Brain microvascular endothelial cell (primary cell): ENCODE data around the gene DENND5B.

Experiments used
- DNase-seq: peaks from one replicate; pipeline ENCODE4 v3.0.0-alpha.2; 2020
- H3K27ac ChIP-seq: fragments of 250-450 bp; sonication (Bioruptor Pico); 2 replicates; pipeline ENCODE4 v1.5.1; 2020; ENCODE audit warnings: mild to moderate bottlenecking, moderate library complexity
- H3K27me3 ChIP-seq: fragments of 250-450 bp; sonication (Bioruptor Pico); replicated peaks from 2 replicates; pipeline ENCODE4 v1.5.1; 2020; ENCODE audit warnings: mild to moderate bottlenecking
- H3K36me3 ChIP-seq: fragments of 250-450 bp; sonication (Bioruptor Pico); replicated peaks from 2 replicates; pipeline ENCODE4 v1.5.1; 2020; ENCODE audit warnings: mild to moderate bottlenecking
- H3K4me3 ChIP-seq: 2 replicates; pipeline ENCODE4 v1.5.1; 2011; ENCODE audit warnings: low read depth, mild to moderate bottlenecking, control low read depth, low read length, moderate library complexity
- CTCF ChIP-seq: IDR thresholded peaks from 2 replicates; pipeline ENCODE4 v1.5.1; 2011; ENCODE audit warnings: low read depth, mild to moderate bottlenecking, moderate library complexity, low read length, control low read depth, inconsistent platforms; ENCODE audit errors: missing control alignments
- in situ Hi-C: cut with HindIII; loops from 2 replicates; pipeline ENCODE4 v1.10.0; 2017; ENCODE audit warnings: low sequenced_read_pairs, low pct_ligation_motif_present

DENND5B gene

GRCh38 chr12:31431721-31432240, 159.2 kb downstream of the DENND5B start:
- no peaks in the 10 kb centered on the region for H3K27me3 ChIP-seq
- H3K36me3 ChIP-seq, result no peaks in the 10 kb centered on the region
- in situ Hi-C loops, result no loop called here

GRCh38 chr12:31423405-31423804, 167.5 kb downstream of the DENND5B start:
- Histone ChIP-seq H3K36me3 (no peaks in the 10 kb centered on the region), H3K27me3 (no peaks in the 10 kb centered on the region), H3K4me3 (no peak overlapping the region), H3K27ac (no peak overlapping the region)
- DNase-seq, result no peak
- in situ Hi-C loops, result no loop called here
- no peak for TF ChIP-seq CTCF

More at GRCh38 chr12:31431721-31432240, 159.2 kb downstream of the DENND5B start:
- peak; percentile 8 for DNase-seq
- H3K27ac ChIP-seq, result no peak overlapping the region
- no peak overlapping the region for H3K4me3 ChIP-seq
- TF ChIP-seq CTCF, result no peak

GRCh38 chr12:31412292-31412801, 178.6 kb downstream of the DENND5B start:
- Histone ChIP-seq H3K27ac (no peak overlapping the region), H3K27me3 (no peaks in the 10 kb centered on the region), H3K36me3 (peaks cover 2% of the 10 kb centered on the region), H3K4me3 (no peak overlapping the region)
- in situ Hi-C loops, result no loop called here
- no peak for TF ChIP-seq CTCF
- no peak for DNase-seq

- DNase-seq, result no peak
- in situ Hi-C loops, result no loop called here
- TF ChIP-seq CTCF, result no peak
- Histone ChIP-seq H3K4me3 (no peak overlapping the region), H3K27me3 (no peaks in the 10 kb centered on the region), H3K36me3 (peaks cover 2% of the 10 kb centered on the region), H3K27ac (no peak overlapping the region)
Observed at GRCh38 chr12:31408763-31409162, 182.2 kb downstream of the DENND5B start.

- Histone ChIP-seq H3K4me3 (no peak overlapping the region), H3K27ac (no peak overlapping the region), H3K27me3 (no peaks in the 10 kb centered on the region), H3K36me3 (peaks cover 2% of the 10 kb centered on the region)
- DNase-seq, result no peak
- TF ChIP-seq CTCF, result no peak
- in situ Hi-C loops, result no loop called here
Observed at GRCh38 chr12:31407562-31407961, 183.4 kb downstream of the DENND5B start.

GRCh38 chr12:31406345-31406744, 184.6 kb downstream of the DENND5B start:
- Histone ChIP-seq H3K36me3 (peaks cover 2% of the 10 kb centered on the region), H3K27me3 (no peaks in the 10 kb centered on the region), H3K27ac (no peak overlapping the region), H3K4me3 (no peak overlapping the region)
- in situ Hi-C loops, result no loop called here
- DNase-seq, result no peak
- TF ChIP-seq CTCF, result no peak
